Measurements from ENCODE around the gene SRM. TPM values are rescaled to one million over a fixed set of nuclear protein-coding genes. Genes with fewer than 3 reads are reported as not detected.

Gene SRM
- total and polyA plus RNA-seq, 11 donors, result 29.9 to 162 (median 54.7) TPM

DNA sequence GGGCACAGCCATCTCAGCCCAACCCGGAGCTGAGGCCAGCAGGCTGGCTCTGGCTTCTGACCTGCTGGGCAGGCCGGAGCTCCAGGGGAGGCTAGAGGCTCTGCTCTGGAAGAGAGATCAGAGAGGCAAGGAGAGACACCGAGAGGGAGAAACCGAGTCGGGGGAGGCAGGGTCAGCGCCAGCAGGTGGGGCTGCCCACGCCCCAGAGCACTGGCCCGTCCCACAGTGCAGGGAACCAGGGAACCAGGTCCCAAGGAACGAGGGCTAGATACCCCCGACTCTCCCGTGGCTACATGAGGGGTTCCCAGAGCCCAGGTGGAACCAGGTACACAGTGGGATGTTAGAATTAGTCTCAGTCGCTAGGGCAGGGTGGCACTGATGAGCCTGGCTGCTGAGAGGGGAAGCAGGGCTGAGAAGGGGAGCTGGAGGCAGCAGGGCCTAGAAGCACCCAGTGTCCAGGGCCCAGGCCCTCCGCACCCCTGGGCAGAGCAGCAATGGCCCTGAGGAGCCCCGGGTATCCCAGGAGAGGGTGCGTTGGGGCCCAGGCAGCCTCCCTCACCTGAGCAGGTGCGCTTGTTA, 14.9 kb downstream of the SRM start:
- 83 to 88% (median 85%) methylated on average over 11 to 16 of the region's 16 CpGs for WGBS, 4 donors
- H3K9me3 ChIP-seq, result no peaks in the 10 kb centered on the region
- H3K27ac ChIP-seq, result no peak overlapping the region
- no peaks in the 10 kb centered on the region for H3K27me3 ChIP-seq
- ATAC-seq, result peak in 1 of 4 donors; percentile 13
- no peaks in the 10 kb centered on the region for H3K36me3 ChIP-seq
- no peak for DNase-seq
- intact Hi-C loops (cut with DNase I), result loop anchor here in 1 of 10 donors (10.0 kb wide), 1 partner anchor 680 kb away; no protein-coding TSS in a partner anchor
- TF ChIP-seq POLR2A (IDR thresholded peaks at IDR 0.05), result no peak
- TF ChIP-seq, protein P1, sequence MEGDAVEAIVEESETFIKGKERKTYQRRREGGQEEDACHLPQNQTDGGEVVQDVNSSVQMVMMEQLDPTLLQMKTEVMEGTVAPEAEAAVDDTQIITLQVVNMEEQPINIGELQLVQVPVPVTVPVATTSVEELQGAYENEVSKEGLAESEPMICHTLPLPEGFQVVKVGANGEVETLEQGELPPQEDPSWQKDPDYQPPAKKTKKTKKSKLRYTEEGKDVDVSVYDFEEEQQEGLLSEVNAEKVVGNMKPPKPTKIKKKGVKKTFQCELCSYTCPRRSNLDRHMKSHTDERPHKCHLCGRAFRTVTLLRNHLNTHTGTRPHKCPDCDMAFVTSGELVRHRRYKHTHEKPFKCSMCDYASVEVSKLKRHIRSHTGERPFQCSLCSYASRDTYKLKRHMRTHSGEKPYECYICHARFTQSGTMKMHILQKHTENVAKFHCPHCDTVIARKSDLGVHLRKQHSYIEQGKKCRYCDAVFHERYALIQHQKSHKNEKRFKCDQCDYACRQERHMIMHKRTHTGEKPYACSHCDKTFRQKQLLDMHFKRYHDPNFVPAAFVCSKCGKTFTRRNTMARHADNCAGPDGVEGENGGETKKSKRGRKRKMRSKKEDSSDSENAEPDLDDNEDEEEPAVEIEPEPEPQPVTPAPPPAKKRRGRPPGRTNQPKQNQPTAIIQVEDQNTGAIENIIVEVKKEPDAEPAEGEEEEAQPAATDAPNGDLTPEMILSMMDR (IDR thresholded peaks at IDR 0.05), result no peak
- H3K4me3 ChIP-seq, result no peak overlapping the region
- H3K4me1 ChIP-seq, result no peaks in the 10 kb centered on the region

DNA sequence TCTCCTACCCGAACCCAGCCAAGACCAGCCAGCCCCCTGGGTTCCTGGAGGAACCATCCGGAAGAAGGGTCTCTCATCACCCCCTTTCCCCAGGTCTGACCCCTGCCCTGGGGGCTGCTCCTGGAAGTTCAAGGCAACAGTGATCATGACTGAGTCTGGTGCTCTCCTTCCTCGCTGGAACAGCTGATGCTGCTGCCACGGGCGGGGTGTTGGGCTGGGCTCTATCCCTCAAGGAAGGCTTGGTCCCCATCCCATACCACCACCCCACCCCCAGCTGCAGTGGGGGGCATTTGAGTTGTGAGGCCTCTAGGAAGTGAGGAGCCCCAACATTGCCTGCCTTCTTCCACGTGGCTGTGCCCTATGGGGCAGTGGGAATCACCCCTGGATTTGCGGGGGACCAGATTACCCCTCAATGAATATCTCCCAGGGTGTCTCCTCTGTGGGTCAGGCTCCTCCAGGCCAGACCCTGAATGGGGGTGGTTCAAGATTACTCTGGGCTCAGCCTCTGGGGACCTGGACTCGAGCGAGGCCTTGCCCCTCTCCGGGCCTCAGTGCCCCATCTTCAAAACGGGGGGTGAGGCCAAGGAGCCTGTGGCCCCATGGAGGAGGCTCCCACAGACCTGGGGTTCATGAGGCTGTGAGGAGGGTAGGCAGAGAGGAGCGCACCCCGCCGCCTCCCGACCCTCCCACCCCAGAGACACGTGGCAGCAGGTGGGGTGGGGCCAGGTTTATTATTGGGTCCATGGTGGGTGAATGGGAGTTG, 15.6 kb downstream of the SRM start:
- DNase-seq (no peak), ATAC-seq (no peak)
- no peak for TF ChIP-seq POLR2A (IDR thresholded peaks at IDR 0.05)
- TF ChIP-seq, protein P1 (IDR thresholded peaks at IDR 0.05), result no peak
- WGBS, 4 donors, result 78 to 80% (median 80%) methylated on average over 14 to 16 of the region's 16 CpGs
- intact Hi-C loops (cut with DNase I), result loop anchor here in 1 of 10 donors (10.0 kb wide), 1 partner anchor 681 kb away; no protein-coding TSS in a partner anchor
- Histone ChIP-seq H3K4me3 (no peak overlapping the region), H3K27ac (no peak overlapping the region), H3K36me3 (no peaks in the 10 kb centered on the region), H3K9me3 (no peaks in the 10 kb centered on the region), H3K4me1 (no peaks in the 10 kb centered on the region), H3K27me3 (no peaks in the 10 kb centered on the region)

DNA sequence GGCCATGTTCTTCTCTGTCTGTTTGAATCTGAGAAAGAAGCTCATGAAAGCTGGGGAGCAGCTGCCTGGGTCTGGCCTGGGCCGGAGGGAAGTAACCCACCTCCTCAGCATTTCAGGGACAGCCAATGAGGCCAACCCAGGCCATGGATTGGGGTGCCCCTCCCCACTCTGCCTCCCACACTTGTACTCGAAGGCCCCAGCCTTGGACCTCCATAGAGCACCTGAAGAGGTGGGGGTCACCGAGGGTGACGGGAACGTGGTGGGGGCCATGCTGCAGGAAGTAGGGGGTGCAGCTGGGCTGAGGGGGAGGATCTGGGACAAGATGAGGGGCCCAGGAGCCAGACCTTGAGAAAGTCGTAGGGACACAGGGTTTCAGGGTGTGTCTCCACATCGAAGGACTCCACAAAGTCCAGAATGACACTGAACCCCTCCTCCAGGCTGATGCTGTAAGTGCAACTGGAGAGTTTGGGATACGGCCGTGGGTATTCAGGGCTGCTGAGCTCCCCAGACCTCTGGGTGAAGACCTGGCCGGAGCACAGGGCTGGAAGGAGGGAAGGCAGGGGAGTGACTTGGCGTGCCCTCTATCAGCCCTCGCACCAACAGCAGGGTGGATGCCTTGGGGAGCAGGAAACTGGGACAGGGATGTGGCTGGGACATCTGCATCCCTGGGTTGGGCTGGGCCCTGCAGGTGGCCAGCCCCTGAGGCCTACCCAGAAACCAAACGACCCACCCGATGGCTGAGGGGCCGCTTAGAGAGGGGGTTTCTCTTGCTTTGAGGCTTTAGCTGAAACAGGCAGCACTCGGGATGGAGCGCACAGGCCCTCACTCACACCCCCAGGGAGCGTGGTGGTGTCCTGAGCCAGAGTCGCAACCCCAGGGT, 16.6 kb downstream of the SRM start:
- H3K4me1 ChIP-seq, result peaks cover 0 to 3% (median under 1%) of the 10 kb centered on the region in 12 donors
- ATAC-seq (no peak), DNase-seq (no peak)
- H3K36me3 ChIP-seq, result no peaks in the 10 kb centered on the region
- H3K27ac ChIP-seq, result no peak overlapping the region
- H3K9me3 ChIP-seq, result no peaks in the 10 kb centered on the region
- no peak overlapping the region for H3K4me3 ChIP-seq
- intact Hi-C loops (cut with DNase I), result loop anchor here in 1 of 10 donors (10.0 kb wide), 1 partner anchor 682 kb away; no protein-coding TSS in a partner anchor
- 73 to 82% (median 75%) methylated on average over 16 to 19 of the region's 19 CpGs for WGBS, 4 donors
- no peak for TF ChIP-seq POLR2A (IDR thresholded peaks at IDR 0.05)
- TF ChIP-seq, protein P1 (IDR thresholded peaks at IDR 0.05), result no peak
- no peaks in the 10 kb centered on the region for H3K27me3 ChIP-seq
